Mesenteric fat pad (tissue), 1 donor: ENCODE results near the gene AK9. TPM values are rescaled to one million over a fixed set of nuclear protein-coding genes. Genes with fewer than 3 reads are reported as not detected.
A peak's percentile ranks its signal among the peaks of the same experiment; 100 is the strongest.
"Not testable (repeated sequence)": the region's sequence is repeated elsewhere in the genome, so short reads cannot be mapped to it uniquely, and the experiment has no call there.

ENCODE experiments used
- DNase-seq: peaks from one replicate; pipeline ENCODE4 v3.0.0-alpha.2; 2020; ENCODE audit warnings: low spot score
- total RNA-seq: library from RNA; stranded (reverse); fragmentation: NEBNext Ultra II Directional; extraction: Animal tissue kit (Norgen Biotek cat#: 25700); gene quantifications from one replicate; pipeline ENCODE4 v1.2.1, GENCODE V29; 2021
- donor health status: DM: yes; HTN: yes; CAD: no.

Gene AK9
- total RNA-seq, 1 donor from 2014 or later, result 7.4 TPM

GRCh38 chr6:109482905-109483734 is 207.9 kb downstream of the AK9 start, which contains the start of gene ZBTB24:
ZBTB24 (minus strand) TSS chr6:109483219; CDS start chr6:109482026, 1,193 bp downstream.
- peak; percentile 96 for DNase-seq

GRCh38 chr6:109480993-109481480 is 210.0 kb downstream of the AK9 start:
- no peak for DNase-seq

- DNase-seq, result no peak
Observed at GRCh38 chr6:109478841-109479624, 212.0 kb downstream of the AK9 start.

GRCh38 chr6:109478222-109478805 is 212.7 kb downstream of the AK9 start:
- DNase-seq, result no peak

- no peak for DNase-seq
Observed at GRCh38 chr6:109477725-109478124, 213.3 kb downstream of the AK9 start.

GRCh38 chr6:109477184-109477583 is 213.8 kb downstream of the AK9 start:
- DNase-seq, result no peak

GRCh38 chr6:109475625-109476024 is 215.4 kb downstream of the AK9 start:
- DNase-seq, result no peak

- DNase-seq, result no peak
Observed at GRCh38 chr6:109474995-109475394, 216.0 kb downstream of the AK9 start.

GRCh38 chr6:109473120-109473519 is 217.9 kb downstream of the AK9 start:
- no peak for DNase-seq

GRCh38 chr6:109472132-109472995 is 218.6 kb downstream of the AK9 start:
- DNase-seq, result no peak

GRCh38 chr6:109471105-109471810 is 219.7 kb downstream of the AK9 start:
- no peak for DNase-seq

- DNase-seq, result no peak
Observed at GRCh38 chr6:109469591-109470189, 221.3 kb downstream of the AK9 start.

GRCh38 chr6:109467696-109468095 is 223.3 kb downstream of the AK9 start:
- DNase-seq, result no peak

GRCh38 chr6:109466212-109466923 is 224.6 kb downstream of the AK9 start:
- no peak for DNase-seq

- DNase-seq, result no peak
Observed at GRCh38 chr6:109465772-109466171, 225.2 kb downstream of the AK9 start.

- DNase-seq, result no peak
Observed at GRCh38 chr6:109461733-109462526, 229.1 kb downstream of the AK9 start.

- DNase-seq, result not testable (repeated sequence)
Observed at GRCh38 chr6:109461205-109461604, 229.8 kb downstream of the AK9 start.

- DNase-seq, result no peak
Observed at GRCh38 chr6:109460161-109460829, 230.7 kb downstream of the AK9 start.
